GM18508 (cell line): ENCODE data around the gene SLAMF7.

Experiments used
- ATAC-seq: cut with Tn5 transposase; IDR thresholded peaks from one replicate; pipeline ENCODE4 v1.9.1; 2021; ENCODE audit warnings: moderate number of reproducible peaks; ENCODE audit not compliant: insufficient read depth, unreplicated experiment

SLAMF7 gene

DNA sequence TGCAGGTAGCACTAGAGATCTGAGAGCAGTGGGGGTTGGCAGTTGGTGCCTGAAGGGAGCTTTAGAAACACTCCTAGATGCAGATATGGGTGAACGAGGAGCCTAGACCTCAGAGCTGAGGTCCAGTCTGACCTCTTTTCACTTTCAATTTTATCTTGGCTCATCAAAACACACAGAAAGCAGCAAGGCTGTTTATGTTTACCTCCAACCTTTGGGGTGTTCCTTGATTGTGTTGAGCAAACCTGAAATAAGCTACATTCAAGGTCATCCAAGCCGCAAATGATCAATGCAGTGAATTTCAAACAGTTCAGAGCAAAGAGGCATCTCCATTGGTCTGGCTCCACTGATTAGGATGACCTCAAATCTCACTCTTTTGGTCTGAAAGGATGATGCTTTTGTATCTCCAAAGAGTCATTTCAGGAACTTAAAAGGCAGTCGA, 58.2 kb downstream of the SLAMF7 start:
- no peak for ATAC-seq

DNA sequence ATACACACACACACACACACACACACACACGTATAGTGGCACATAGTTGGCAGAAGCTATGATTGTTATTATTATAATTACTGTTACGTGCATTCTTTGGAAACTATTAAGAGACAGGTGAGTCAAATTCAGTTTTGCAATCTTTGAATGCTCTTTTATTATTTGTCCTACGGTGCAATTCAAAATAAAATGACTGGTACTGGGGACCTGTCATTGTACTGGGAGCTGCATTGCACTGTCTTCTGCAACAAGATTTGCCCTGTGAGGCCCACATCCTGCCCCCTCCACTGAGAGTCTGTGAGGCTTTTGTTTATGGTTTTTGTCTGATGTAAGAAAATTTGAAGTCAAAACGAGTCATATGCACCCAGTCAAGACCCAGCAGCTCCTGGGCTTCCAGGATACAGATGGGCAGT, 58.8 kb downstream of the SLAMF7 start:
- ATAC-seq: no peak

DNA sequence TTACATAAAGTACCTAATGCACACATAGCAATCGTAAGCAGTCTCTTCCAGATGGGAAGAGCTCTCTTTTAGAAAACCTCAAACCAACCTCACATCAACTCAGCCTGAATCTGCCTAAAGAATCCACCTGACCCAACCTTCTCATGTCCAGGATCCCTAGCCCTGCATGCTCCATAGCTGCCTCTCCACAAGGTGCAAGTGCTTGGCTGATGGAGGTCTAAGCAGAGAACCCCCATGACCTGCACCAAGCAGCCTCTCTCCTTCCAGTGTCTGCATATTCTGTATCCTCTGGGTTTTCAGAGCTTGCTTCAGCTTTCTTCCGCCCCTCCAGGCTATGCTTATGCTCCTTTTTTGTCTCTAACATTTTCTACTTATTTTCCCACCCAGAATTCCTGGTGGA, 59.4 kb downstream of the SLAMF7 start:
- no peak for ATAC-seq

DNA sequence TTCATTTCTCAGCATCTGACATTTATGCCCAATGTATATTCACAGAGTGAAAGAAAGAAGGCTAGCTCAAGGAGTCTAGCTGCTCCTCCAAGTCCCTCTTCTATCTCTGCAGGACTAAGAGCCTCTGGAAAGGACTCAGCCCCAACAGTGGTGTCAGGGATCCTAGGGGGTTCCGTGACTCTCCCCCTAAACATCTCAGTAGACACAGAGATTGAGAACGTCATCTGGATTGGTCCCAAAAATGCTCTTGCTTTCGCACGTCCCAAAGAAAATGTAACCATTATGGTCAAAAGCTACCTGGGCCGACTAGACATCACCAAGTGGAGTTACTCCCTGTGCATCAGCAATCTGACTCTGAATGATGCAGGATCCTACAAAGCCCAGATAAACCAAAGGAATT, 60.6 kb downstream of the SLAMF7 start:
- ATAC-seq: no peak

DNA sequence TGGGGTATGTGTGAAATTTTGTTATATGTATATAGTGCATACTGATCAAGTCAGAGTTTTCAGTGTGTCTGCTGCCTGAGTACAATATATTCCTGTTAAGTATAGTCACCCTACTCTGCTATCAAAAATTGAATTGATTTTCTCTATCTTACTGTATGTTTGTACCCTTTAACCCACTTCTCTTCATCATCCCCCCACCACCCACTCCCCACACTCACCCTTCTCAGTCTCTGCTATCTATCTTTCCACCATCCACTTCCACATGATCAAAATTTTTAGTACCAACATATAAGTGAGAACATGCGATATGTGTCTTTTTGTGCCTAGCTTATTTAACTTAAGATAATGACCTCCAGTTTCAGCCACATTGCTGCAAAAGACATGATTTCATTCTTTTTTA, 61.1 kb downstream of the SLAMF7 start:
- ATAC-seq: no peak

DNA sequence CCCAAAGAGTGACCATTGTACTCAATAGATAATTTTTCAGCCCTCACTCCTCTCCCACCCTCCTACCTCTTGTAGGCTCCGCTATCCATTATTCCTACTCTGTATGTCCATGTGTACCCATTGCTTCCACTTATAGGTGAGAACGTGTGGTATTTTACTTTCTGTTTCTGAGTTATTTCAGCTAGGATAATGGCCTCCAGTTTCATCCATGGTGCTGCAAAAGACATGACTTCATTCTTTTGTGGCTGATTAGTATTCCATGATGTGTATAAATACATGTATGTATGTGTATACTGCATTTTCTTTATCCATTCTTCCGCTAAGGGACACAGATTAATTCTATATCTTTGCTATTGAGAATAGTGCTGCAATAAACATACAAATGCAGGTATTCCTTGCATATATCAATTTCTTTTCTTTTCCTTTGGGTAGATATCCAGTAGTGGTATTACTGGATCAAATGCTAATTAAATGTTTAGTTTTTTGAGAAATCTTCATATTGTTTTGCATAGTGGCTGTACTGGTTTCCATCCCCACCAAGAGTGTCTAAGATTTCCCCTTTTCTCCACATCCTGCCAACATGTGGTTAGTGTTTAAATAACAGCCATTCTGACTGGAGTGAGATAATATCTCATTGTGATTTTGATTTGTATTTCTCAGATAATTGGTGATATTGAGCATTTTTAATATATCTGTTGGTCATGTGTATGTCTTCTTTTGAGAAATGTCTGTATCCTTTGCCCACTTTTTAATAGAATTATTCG, 61.8 kb downstream of the SLAMF7 start:
- no peak for ATAC-seq

DNA sequence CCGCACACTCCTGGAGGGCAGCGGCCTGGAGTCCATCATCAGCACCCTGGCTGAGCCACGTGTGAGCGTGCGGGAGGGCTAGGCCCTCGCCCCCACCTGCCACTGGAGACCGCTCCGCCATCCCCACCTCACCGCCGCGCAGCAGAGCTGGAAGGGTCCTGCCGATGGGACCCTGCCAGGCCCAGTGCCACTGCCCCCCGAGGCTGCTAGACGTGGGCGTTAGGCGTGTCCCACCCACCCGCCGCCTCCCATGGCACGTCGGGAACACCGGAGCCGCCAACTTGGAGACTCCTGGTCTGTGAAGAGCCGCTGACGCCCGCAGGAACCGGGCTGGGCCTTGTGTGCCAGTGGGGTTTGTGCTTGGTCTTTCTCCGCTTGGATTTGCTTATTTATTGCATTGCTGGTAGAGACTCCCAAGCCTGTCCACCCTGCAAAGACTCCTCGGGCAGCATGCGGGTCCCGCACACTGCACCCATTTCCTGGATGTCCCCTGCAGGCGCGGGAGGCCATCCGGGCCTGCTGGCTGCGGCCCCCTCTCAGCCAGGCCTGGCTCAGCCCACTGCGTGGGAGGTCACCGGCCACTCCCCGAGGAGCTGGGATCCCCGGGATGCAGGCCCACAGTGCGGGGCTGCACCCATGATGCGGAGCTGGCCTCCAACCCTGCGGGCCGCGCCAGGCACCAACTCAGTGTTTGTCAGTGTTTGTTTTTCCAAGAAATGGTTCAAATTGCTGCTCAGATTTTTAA, 63.0 kb downstream of the SLAMF7 start:
- no peak for ATAC-seq
